Uterus (tissue), 4 donors: ENCODE measurements around the gene MXRA8. TPM values are rescaled to one million over a fixed set of nuclear protein-coding genes. Genes with fewer than 3 reads are reported as not detected.

Experiments
- DNase-seq, 2 donors: peaks; one replicate each; pipeline ENCODE4 v3.0.0-alpha.2; 2019 to 2020
- H3K27ac ChIP-seq, 2 donors: fragments of 200-600 bp; sonication (generic); 1 replicate in 1 of 2; 2 replicates in 1 of 2; pipeline ENCODE4 v1.5.1; 2016 to 2018
- H3K27me3 ChIP-seq, 2 donors: fragments of 200-600 bp; sonication (generic); one replicate each; pipeline ENCODE4 v1.5.1; 2018 to 2019; ENCODE audit warnings: control low read depth in 1 of 2
- H3K36me3 ChIP-seq, 2 donors: fragments of 200-600 bp; sonication (generic); one replicate each; pipeline ENCODE4 v1.5.1; 2019; ENCODE audit warnings: control low read depth in 1 of 2
- H3K4me1 ChIP-seq, 2 donors: fragments of 200-600 bp; sonication (generic); one replicate each; pipeline ENCODE4 v1.5.1; 2018 to 2019; ENCODE audit warnings: control low read depth in 1 of 2
- H3K4me3 ChIP-seq, 2 donors: fragments of 200-600 bp; sonication (generic); 1 replicate in 1 of 2; 2 replicates in 1 of 2; pipeline ENCODE4 v1.5.1; 2018 to 2019; ENCODE audit warnings: mild to moderate bottlenecking in 1 of 2
- H3K9me3 ChIP-seq, 2 donors: fragments of 200-600 bp; sonication (generic); one replicate each; pipeline ENCODE4 v1.5.1; 2019; ENCODE audit warnings: control low read depth in 1 of 2
- POLR2A ChIP-seq, 2 donors: fragments of 450-650 bp; IDR thresholded peaks; one replicate each; pipeline ENCODE4 v1.6.1; 2016; ENCODE audit warnings: antibody characterized with exemption in 2 of 2, mild to moderate bottlenecking in 1 of 2, moderate library complexity in 1 of 2
- intact Hi-C: fragments of 100-400 bp; cut with DNase I; formaldehyde crosslinking; loops from one replicate; pipeline ENCODE4 v1.15.1; 2023; ENCODE audit warnings: low total_unique reads
- total RNA-seq, 4 donors: library from RNA; depleted of rRNA in 3 of 4; stranded (reverse); fragments of >200 nt in 3 of 4; gene quantifications; one replicate each; pipeline versions ENCODE4 v1.1.0 to v1.2.4, GENCODE V29; 2014 to 2023
- TF ChIP-seq, protein P1 (sequence below), 4 experiments: fragments of 200-600 bp in 2 of 4; fragments of 450-650 bp in 2 of 4; sonication (generic) in 2 of 4; IDR thresholded peaks; one replicate each; pipeline ENCODE4 v1.5.1; 2016 to 2019; ENCODE audit warnings: antibody characterized with exemption in 4 of 4, mild to moderate bottlenecking in 2 of 4, moderate library complexity in 1 of 4
- donor health status: DM: yes; HTN: yes; CAD: no.

MXRA8 gene
- total RNA-seq, 4 donors from 2014 or later = 86.1 to 143 (median 117) TPM

DNA sequence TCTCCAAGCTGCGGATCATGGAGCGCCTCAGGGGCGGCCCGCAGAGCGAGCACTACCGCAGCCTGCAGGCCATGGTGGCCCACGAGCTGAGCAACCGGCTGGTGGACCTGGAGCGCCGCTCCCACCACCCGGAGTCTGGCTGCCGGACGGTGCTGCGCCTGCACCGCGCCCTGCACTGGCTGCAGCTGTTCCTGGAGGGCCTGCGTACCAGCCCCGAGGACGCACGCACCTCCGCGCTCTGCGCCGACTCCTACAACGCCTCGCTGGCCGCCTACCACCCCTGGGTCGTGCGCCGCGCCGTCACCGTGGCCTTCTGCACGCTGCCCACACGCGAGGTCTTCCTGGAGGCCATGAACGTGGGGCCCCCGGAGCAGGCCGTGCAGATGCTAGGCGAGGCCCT, 31.1 kb downstream of the MXRA8 start:
- TF ChIP-seq POLR2A (IDR thresholded peaks at IDR 0.05) = no peak
- TF ChIP-seq, protein P1, sequence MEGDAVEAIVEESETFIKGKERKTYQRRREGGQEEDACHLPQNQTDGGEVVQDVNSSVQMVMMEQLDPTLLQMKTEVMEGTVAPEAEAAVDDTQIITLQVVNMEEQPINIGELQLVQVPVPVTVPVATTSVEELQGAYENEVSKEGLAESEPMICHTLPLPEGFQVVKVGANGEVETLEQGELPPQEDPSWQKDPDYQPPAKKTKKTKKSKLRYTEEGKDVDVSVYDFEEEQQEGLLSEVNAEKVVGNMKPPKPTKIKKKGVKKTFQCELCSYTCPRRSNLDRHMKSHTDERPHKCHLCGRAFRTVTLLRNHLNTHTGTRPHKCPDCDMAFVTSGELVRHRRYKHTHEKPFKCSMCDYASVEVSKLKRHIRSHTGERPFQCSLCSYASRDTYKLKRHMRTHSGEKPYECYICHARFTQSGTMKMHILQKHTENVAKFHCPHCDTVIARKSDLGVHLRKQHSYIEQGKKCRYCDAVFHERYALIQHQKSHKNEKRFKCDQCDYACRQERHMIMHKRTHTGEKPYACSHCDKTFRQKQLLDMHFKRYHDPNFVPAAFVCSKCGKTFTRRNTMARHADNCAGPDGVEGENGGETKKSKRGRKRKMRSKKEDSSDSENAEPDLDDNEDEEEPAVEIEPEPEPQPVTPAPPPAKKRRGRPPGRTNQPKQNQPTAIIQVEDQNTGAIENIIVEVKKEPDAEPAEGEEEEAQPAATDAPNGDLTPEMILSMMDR (IDR thresholded peaks at IDR 0.05) = no peak
- intact Hi-C loops = no loop called here
- no peak for DNase-seq
- Histone ChIP-seq H3K27me3 (no peaks in the 10 kb centered on the region), H3K9me3 (no peaks in the 10 kb centered on the region), H3K27ac (no peak overlapping the region), H3K4me1 (peaks cover 8 to 31% of the 10 kb centered on the region in 2 donors), H3K4me3 (no peak overlapping the region), H3K36me3 (no peaks in the 10 kb centered on the region)

DNA sequence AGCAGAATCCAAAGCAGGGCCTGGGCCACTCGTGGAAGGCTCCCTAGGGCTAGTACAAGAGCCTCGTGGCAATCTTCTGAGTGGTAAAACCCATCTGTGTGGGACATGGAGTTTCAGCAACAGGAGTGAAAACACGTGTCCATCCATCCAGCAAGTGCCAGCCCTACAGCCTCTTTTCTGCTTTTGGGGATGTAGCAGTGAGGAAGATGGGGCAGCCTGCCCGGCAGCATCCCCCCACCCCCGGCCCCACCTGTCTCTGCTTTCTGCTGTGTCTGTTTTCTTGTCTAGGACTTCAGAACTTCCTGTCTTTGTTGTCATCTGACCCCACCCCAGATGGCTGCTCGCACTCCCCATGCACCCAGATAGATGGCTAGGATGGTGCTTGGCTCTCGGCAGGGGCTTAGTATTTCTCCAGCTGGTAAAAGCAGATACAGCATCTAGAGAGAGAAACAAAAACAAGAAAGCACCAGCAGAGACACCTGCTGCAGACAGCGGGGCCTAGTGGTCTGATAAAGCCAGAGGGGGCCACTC, 32.2 kb downstream of the MXRA8 start:
- Histone ChIP-seq H3K27ac (no peak overlapping the region), H3K4me3 (no peak overlapping the region)

DNA sequence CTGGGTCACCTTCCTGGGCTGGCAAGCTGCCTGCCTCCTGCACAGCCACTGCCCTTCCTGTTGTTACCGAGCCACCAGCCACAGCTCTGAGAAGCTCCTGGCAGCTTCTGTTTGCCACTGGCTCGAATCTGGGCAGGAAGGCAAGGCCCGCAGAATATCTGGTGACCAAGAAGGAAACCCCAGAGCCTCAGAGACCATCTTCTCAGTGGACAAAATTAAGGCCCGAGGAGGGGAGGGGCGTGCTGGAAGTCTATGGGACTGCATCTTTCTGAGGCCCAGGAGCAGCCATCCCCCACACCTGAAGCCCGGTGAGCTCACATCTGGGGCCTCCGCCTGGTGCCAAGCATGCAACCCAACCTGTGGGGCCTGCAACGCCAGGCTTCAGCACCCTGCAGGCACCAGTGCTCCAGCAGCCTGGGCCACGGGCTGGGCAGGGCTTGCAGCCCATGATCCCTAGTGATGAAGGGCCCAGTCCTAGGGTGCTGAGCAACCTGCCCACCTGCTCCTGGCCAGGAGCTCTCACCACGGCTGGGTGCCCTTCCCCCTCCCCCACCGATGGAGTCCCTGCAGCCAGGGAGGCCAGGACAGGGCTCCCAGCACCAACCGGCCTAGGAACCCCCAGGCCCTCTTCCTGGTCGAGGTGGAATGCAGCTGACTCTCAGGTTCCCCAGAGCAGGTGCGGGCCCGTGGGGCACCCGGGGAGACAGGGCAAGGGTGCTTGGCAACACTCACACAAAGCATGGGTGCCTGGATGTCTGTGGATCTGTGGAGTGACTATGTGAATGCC, 32.9 kb downstream of the MXRA8 start:
- H3K9me3 ChIP-seq = no peaks in the 10 kb centered on the region
- intact Hi-C loops = no loop called here
- no peak for TF ChIP-seq POLR2A (IDR thresholded peaks at IDR 0.05)
- TF ChIP-seq, protein P1 (IDR thresholded peaks at IDR 0.05) = no peak
- no peaks in the 10 kb centered on the region for H3K36me3 ChIP-seq
- H3K27me3 ChIP-seq = no peaks in the 10 kb centered on the region
- H3K27ac ChIP-seq = peak overlapping the region; percentile 89 to 91
- H3K4me3 ChIP-seq = peak overlapping the region; percentile 83 to 98
- H3K4me1 ChIP-seq = peaks cover 8 to 46% of the 10 kb centered on the region in 2 donors
- peak in 1 of 2 donors; percentile 52 for DNase-seq

More for the DNA sequence above, 32.2 kb downstream of the MXRA8 start:
- intact Hi-C loops = no loop called here
- Histone ChIP-seq H3K36me3 (no peaks in the 10 kb centered on the region), H3K4me1 (peaks cover 8 to 39% of the 10 kb centered on the region in 2 donors), H3K27me3 (no peaks in the 10 kb centered on the region), H3K9me3 (no peaks in the 10 kb centered on the region)
- DNase-seq = no peak
- TF ChIP-seq POLR2A (IDR thresholded peaks at IDR 0.05) = no peak
- TF ChIP-seq, protein P1 (IDR thresholded peaks at IDR 0.05) = no peak

DNA sequence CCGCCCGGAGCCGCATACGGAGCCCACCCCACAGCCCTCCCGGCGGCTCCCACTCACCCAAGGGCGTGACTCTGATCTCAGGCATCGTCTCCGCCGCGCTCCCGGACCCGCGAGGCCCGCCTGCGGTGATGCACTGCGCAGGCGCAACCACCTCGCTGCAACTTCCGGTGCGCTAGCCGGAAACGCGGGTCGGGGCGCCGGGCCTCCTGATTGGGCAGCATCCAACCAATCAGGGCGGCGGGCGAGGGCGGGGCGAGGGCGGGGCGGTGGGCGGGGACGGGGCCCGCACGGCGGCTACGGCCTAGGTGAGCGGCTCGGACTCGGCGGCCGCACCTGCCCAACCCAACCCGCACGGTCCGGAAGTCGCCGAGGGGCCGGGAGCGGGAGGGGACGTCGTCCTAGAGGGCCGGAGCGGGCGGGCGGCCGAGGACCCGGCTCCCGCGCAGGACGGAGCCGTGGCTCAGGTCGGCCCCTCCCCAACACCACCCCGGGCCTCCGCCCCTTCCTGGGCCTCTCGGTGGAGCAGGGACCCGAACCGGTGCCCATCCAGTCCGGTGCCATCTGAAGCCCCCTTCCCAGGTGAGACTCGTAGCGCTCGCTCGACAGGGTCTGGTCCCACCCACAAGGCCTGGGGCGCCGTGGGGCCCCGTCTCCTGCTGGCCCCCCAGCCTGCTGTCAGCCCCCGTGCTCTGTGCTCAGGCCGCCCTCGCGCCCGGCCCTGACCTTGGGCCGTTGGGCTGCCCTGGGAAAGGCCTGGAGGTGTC, 33.6 kb downstream of the MXRA8 start, which contains the start of the genes CPTP and INTS11:
Gene CPTP (plus strand): TSS at position 279 of the 764 bp plus-strand sequence. CDS start 2,109 bp downstream, outside the sequence.
Gene INTS11 (minus strand): TSS at position 137 of the 764 bp plus-strand sequence. CDS start 52 bp downstream, at position 85.
- intact Hi-C loops = no loop called here
- peak; percentile 92 to 93 for DNase-seq
- peaks cover 8 to 54% of the 10 kb centered on the region in 2 donors for H3K4me1 ChIP-seq
- peak within 1 kb of the TSS; percentile 89 to 91 for H3K27ac ChIP-seq
- no peaks in the 10 kb centered on the region for H3K9me3 ChIP-seq
- peak; percentile 32 to 90 for TF ChIP-seq POLR2A (IDR thresholded peaks at IDR 0.05)
- TF ChIP-seq, protein P1 (IDR thresholded peaks at IDR 0.05) = no peak
- no peaks in the 10 kb centered on the region for H3K27me3 ChIP-seq
- peak within 1 kb of the TSS; percentile 83 to 98 for H3K4me3 ChIP-seq
- no peaks in the 10 kb centered on the region for H3K36me3 ChIP-seq
